OCI-LY3 (cell line): Measurements from ENCODE around the gene SLC45A2.

Experiments used
- EZH2phosphoT487 ChIP-seq: fragments of 200-600 bp; shearing (Covaris generic); IDR thresholded peaks from 2 replicates; pipeline ENCODE4 v1.6.1; 2018; ENCODE audit warnings: antibody characterized with exemption, mixed run types, low read depth
- TF ChIP-seq, protein P1 (sequence below): fragments of 200-600, 300-600 bp; sonication (generic); IDR thresholded peaks from 2 replicates; pipeline ENCODE4 v1.5.1; 2014; ENCODE audit warnings: antibody characterized with exemption, low read length, low read depth

DNA sequence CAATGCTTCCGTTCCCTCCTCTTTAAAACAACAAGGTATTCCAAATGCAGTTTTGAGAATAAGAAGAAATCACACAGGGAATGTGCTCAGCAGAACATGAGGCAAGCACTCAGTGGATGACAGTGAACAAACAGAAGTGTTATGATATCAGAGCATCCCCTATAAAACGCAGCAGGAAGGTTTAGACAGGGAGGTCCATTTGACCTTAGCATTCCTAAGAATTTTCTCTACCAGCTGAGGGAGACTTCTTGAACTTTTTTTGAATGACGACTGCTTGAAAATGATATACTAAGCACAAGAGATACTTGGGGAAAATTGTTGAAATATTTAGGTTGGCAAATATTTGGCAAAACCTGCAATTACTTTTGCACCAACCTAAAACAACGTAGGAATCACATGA, 19.4 kb upstream of the SLC45A2 start:
- TF ChIP-seq, protein P1, sequence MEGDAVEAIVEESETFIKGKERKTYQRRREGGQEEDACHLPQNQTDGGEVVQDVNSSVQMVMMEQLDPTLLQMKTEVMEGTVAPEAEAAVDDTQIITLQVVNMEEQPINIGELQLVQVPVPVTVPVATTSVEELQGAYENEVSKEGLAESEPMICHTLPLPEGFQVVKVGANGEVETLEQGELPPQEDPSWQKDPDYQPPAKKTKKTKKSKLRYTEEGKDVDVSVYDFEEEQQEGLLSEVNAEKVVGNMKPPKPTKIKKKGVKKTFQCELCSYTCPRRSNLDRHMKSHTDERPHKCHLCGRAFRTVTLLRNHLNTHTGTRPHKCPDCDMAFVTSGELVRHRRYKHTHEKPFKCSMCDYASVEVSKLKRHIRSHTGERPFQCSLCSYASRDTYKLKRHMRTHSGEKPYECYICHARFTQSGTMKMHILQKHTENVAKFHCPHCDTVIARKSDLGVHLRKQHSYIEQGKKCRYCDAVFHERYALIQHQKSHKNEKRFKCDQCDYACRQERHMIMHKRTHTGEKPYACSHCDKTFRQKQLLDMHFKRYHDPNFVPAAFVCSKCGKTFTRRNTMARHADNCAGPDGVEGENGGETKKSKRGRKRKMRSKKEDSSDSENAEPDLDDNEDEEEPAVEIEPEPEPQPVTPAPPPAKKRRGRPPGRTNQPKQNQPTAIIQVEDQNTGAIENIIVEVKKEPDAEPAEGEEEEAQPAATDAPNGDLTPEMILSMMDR, result no peak
- no peak for TF ChIP-seq EZH2phosphoT487
